ENCODE results near the gene PXDN. TPM values are rescaled to one million over a fixed set of nuclear protein-coding genes. Genes with fewer than 3 reads are reported as not detected.
"Not testable (repeated sequence)": the region's sequence is repeated elsewhere in the genome, so short reads cannot be mapped to it uniquely, and the experiment has no call there.

Gene PXDN
- total RNA-seq, 1 experiment from 2014 or later: 102 TPM

DNA sequence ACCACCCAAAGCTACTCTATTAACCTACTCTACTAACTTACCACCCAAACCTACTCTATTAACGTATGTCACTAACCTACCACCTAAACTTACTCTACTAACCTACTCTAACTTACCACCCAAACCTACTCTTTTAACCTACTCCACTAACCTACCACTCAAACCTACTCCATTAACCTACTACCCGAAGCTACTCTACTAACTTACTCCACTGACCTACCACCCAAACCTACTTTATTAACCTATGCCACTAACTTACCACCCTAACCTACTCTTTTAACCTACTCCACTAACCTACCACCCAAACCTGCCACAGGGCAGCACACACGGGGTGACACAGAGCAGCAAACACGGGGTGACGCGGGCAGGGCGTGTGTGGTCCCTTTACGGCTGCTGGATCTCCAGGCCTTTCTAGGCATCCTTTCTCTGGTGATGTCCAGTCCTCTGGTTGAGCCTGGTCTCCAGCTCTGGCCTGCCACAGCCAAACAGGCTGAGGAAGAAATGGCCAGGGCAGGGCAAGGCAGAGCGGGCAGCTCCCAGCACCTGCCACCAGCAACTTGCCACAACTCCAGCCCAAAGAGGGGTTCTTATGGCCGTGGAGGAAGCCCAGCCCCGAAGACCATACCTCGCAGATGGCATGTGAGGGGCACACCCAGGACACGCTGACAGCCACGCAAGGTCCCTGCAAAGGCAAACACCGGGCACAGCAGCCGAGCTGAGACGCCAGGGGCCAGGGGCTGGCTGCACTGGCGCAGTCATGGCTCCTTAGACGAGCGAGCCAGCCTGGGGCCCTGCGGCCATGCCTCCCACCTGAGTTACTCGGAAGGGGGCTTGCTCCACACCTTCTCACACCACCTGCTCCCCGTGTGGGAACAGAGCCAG lies 25.7 kb downstream of the PXDN start:
- H3K27me3 ChIP-seq (ENCODE audit: control insufficient read depth, insufficient read depth, low read length): no peaks in the 10 kb centered on the region
- H3K4me3 ChIP-seq (ENCODE audit: insufficient read depth, low read depth, low read length): no peak overlapping the region
- peak; percentile 45 for DNase-seq
- H3K36me3 ChIP-seq (replicated peaks; ENCODE audit: control insufficient read depth, insufficient read depth, low read length): no peaks in the 10 kb centered on the region

- no peak overlapping the region for H3K4me3 ChIP-seq (ENCODE audit: insufficient read depth, low read depth, low read length)
- peak; percentile 28 for DNase-seq
- no peaks in the 10 kb centered on the region for H3K27me3 ChIP-seq (ENCODE audit: control insufficient read depth, insufficient read depth, low read length)
- no peaks in the 10 kb centered on the region for H3K36me3 ChIP-seq (replicated peaks; ENCODE audit: control insufficient read depth, insufficient read depth, low read length)
These were observed 27.2 kb downstream of the PXDN start for GRCh38 chr2:1717113-1717512.

GRCh38 chr2:1716441-1716840 lies 27.9 kb downstream of the PXDN start:
- DNase-seq: peak; percentile 17
- no peaks in the 10 kb centered on the region for H3K27me3 ChIP-seq (ENCODE audit: control insufficient read depth, insufficient read depth, low read length)
- H3K36me3 ChIP-seq (replicated peaks; ENCODE audit: control insufficient read depth, insufficient read depth, low read length): no peaks in the 10 kb centered on the region

GRCh38 chr2:1716014-1716305 lies 28.4 kb downstream of the PXDN start:
- not testable (repeated sequence) for DNase-seq; H3K27me3 ChIP-seq (ENCODE audit: control insufficient read depth, insufficient read depth, low read length); H3K4me3 ChIP-seq (ENCODE audit: insufficient read depth, low read depth, low read length); H3K36me3 ChIP-seq (replicated peaks; ENCODE audit: control insufficient read depth, insufficient read depth, low read length)

More at GRCh38 chr2:1716441-1716840, 27.9 kb downstream of the PXDN start:
- no peak overlapping the region for H3K4me3 ChIP-seq (ENCODE audit: insufficient read depth, low read depth, low read length)

- no peak overlapping the region for H3K4me3 ChIP-seq (ENCODE audit: insufficient read depth, low read depth, low read length)
- no peaks in the 10 kb centered on the region for H3K36me3 ChIP-seq (replicated peaks; ENCODE audit: control insufficient read depth, insufficient read depth, low read length)
- H3K27me3 ChIP-seq (ENCODE audit: control insufficient read depth, insufficient read depth, low read length): no peaks in the 10 kb centered on the region
- DNase-seq: peak; percentile 35
These were observed 28.9 kb downstream of the PXDN start for GRCh38 chr2:1715184-1716013.

- no peaks in the 10 kb centered on the region for H3K36me3 ChIP-seq (replicated peaks; ENCODE audit: control insufficient read depth, insufficient read depth, low read length)
- H3K27me3 ChIP-seq (ENCODE audit: control insufficient read depth, insufficient read depth, low read length): no peaks in the 10 kb centered on the region
- H3K4me3 ChIP-seq (ENCODE audit: insufficient read depth, low read depth, low read length): no peak overlapping the region
- DNase-seq: peak; percentile 54
These were observed 29.8 kb downstream of the PXDN start for GRCh38 chr2:1714291-1715064.

GRCh38 chr2:1713839-1714236 lies 30.5 kb downstream of the PXDN start:
- Histone ChIP-seq H3K4me3 (ENCODE audit: insufficient read depth, low read depth, low read length) (no peak overlapping the region), H3K36me3 (replicated peaks; ENCODE audit: control insufficient read depth, insufficient read depth, low read length) (no peaks in the 10 kb centered on the region), H3K27me3 (ENCODE audit: control insufficient read depth, insufficient read depth, low read length) (no peaks in the 10 kb centered on the region)
- peak; percentile 27 for DNase-seq

DNA sequence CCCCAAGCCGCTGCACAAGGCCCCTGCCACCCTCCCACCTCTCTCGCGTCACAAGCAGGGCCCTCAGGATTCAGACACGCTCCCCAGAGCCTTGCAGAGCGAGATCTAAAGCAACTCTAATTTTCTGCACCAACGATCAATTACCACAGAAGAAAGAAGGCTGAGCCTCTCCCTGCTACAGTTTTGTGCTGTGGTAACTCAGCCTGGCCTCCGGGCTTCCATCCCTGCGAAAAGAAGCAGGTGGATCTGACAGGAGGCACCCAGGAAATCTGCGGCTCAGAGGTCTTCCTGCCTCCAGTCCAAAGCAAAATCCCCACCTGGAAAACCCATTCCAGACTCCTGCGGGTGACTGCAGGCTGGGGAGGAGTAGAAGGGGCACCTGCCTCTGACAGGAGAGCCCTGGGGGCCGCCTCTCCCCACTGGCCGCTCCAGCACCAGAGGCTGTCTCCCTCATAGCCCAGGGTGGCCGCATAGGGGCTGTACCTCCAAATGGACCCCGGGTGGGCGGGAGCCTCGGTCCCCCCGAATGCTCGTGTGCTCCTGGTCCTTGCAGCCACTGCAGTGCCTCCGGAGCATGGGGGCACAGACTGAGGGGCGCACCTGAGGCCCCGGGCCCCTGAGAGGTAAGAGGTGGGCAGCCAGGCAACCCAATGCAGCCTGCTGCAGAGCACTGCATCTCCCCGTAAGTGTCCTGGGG lies 31.0 kb downstream of the PXDN start:
- Histone ChIP-seq H3K27me3 (ENCODE audit: control insufficient read depth, insufficient read depth, low read length) (no peaks in the 10 kb centered on the region), H3K36me3 (replicated peaks; ENCODE audit: control insufficient read depth, insufficient read depth, low read length) (no peaks in the 10 kb centered on the region), H3K4me3 (ENCODE audit: insufficient read depth, low read depth, low read length) (no peak overlapping the region)
- DNase-seq: peak; percentile 57

DNA sequence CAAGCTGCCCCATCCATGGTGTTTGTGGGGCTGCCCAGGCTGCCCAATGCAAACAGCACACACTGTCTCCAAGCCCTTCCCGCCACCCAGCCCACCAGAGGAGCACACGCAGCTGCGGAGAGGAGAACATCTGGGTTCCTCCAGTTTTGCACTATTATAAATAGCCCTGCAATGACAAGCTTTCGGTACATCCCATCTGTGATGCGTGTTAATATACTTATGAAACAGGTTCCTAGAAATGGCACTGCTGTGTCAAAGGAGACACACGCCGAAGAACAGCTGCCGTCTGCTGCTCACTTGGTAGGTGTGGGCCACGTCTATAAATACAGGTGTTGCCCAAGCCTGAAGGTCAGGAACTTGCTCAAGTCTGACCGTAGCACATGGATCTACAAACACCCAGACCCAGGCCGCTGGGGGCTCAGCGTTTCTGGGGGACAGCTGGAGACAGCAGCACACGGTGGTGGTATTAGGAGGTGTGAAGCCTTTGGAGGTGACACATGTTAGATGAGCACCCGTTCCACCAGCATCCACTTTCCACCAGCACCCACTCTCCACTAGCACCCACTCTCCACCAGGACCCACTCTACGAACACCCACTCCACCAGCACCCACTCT lies 34.3 kb downstream of the PXDN start:
- Histone ChIP-seq H3K36me3 (replicated peaks; ENCODE audit: control insufficient read depth, insufficient read depth, low read length) (no peaks in the 10 kb centered on the region), H3K27me3 (ENCODE audit: control insufficient read depth, insufficient read depth, low read length) (no peaks in the 10 kb centered on the region), H3K4me3 (ENCODE audit: insufficient read depth, low read depth, low read length) (no peak overlapping the region)
- peak; percentile 30 for DNase-seq

- H3K36me3 ChIP-seq (replicated peaks; ENCODE audit: control insufficient read depth, insufficient read depth, low read length): no peaks in the 10 kb centered on the region
- H3K4me3 ChIP-seq (ENCODE audit: insufficient read depth, low read depth, low read length): no peak overlapping the region
- DNase-seq: peak; percentile 43
- no peaks in the 10 kb centered on the region for H3K27me3 ChIP-seq (ENCODE audit: control insufficient read depth, insufficient read depth, low read length)
These were observed 35.0 kb downstream of the PXDN start for GRCh38 chr2:1709335-1709605.

DNA sequence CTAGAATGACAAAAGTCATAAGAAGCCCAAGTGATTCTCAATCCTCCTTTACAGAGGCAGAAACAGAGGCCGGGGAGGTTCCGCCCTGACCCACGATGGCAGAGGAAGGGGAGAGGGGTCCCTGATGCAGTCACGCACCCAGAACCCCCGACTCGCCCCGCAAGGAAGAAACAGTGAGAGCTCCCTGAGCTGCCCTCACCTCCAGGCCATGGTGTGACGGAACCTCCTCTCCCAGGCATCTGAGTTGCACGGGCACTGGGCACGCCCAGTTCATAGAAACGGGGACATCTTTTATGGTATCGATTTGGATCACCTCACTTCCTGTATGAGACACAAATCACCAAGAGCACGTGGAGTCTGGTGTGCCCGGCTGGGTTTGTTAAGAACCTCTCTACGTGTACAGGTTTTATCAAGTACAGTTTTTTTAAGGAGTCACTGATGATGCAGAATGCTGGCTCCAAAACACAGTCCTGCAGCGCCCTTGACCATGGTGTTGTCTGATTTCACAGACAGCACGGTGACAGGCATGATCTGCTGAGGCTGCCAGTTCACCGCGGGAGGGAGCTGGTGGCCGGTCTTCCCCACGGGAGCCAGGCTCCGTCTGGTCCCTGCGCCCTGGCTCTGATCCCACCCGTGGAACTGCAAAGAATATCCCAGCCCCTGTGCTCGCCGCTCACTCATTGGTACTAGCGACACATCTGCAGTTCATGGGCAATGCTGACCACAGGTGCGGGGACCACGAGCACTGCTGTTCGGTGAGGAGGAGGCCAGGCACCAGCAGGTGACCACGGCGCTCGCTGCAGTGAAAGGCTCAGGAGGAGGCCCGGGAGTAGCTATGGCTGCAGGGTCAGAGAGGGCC lies 35.6 kb downstream of the PXDN start:
- Histone ChIP-seq H3K4me3 (ENCODE audit: insufficient read depth, low read depth, low read length) (no peak overlapping the region), H3K27me3 (ENCODE audit: control insufficient read depth, insufficient read depth, low read length) (no peaks in the 10 kb centered on the region), H3K36me3 (replicated peaks; ENCODE audit: control insufficient read depth, insufficient read depth, low read length) (no peaks in the 10 kb centered on the region)
- peak; percentile 54 for DNase-seq

DNA sequence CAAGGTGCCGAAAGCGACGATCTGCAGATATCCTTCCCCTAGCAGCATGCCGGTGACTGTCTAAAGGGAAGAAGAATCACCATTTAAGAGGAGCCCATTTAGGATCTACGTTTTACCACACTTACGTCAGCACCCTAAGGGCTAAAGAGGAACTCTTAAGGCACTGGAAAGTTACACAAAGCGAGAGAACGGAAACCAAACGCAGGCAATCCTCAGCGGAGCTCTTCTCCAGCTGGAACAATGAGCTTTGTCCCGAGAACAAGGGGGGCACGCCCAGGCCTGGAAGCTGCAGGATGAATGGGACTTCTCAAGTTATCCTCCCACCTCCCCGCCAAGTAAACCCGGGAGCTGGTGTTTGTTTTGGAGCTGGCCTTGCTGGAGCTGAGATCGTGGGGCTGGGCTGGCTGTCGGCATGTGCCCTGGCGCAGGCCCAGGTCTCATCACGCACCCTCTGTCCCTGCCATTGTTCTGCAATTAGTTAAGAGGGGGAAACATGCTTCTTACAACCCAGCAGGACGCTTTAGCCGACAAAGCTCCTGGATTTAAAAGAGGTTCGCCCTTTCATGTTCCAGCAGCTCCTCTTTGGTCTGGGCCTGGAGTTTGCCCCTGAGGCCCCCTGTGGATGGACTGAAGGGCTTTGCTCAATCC lies 36.4 kb downstream of the PXDN start:
- H3K4me3 ChIP-seq (ENCODE audit: insufficient read depth, low read depth, low read length): no peak overlapping the region
- DNase-seq: peak; percentile 87

More for the DNA sequence above, 36.4 kb downstream of the PXDN start:
- Histone ChIP-seq H3K36me3 (replicated peaks; ENCODE audit: control insufficient read depth, insufficient read depth, low read length) (no peaks in the 10 kb centered on the region), H3K27me3 (ENCODE audit: control insufficient read depth, insufficient read depth, low read length) (no peaks in the 10 kb centered on the region)
